GM21576 (cell line): ENCODE data around the gene GNL3L.
"Not testable (repeated sequence)": the region's sequence is repeated elsewhere in the genome, so short reads cannot be mapped to it uniquely, and the experiment has no call there.

Source experiments
- ATAC-seq: cut with Tn5 transposase; IDR thresholded peaks from one replicate; pipeline ENCODE4 v1.9.1; 2021; ENCODE audit warnings: mild to moderate bottlenecking, moderate library complexity; ENCODE audit not compliant: unreplicated experiment

GNL3L gene

GRCh38 chrX:54529552-54530356 is at the start of gene GNL3L:
TSS of gene GNL3L (plus strand) at chrX:54530219. CDS start at chrX:54532567, 2,348 bp downstream.
- peak; percentile 89 for ATAC-seq

GRCh38 chrX:54482839-54483593 is 47.0 kb upstream of the GNL3L start:
- no peak for ATAC-seq

GRCh38 chrX:54483946-54484345 is 46.1 kb upstream of the GNL3L start:
- ATAC-seq: no peak

GRCh38 chrX:54484666-54485065 is 45.4 kb upstream of the GNL3L start:
- no peak for ATAC-seq

GRCh38 chrX:54489819-54490218 is 40.2 kb upstream of the GNL3L start:
- ATAC-seq: not testable (repeated sequence)

GRCh38 chrX:54492340-54492739 is 37.7 kb upstream of the GNL3L start:
- ATAC-seq: no peak

- no peak for ATAC-seq
Measured at GRCh38 chrX:54494166-54494988, 35.6 kb upstream of the GNL3L start.

- no peak for ATAC-seq
Measured at GRCh38 chrX:54494989-54495813, 34.8 kb upstream of the GNL3L start.

GRCh38 chrX:54495814-54496516 is 34.1 kb upstream of the GNL3L start, which contains the start of gene FGD1:
TSS of gene FGD1 (minus strand) at chrX:54496234. CDS start at chrX:54495432, 802 bp downstream.
- ATAC-seq: no peak

- ATAC-seq: no peak
Measured at GRCh38 chrX:54496517-54496852, 33.5 kb upstream of the GNL3L start.

- no peak for ATAC-seq
Measured at GRCh38 chrX:54496936-54497335, 33.1 kb upstream of the GNL3L start.

GRCh38 chrX:54509400-54509799 is 20.6 kb upstream of the GNL3L start:
- ATAC-seq: no peak

- ATAC-seq: no peak
Measured at GRCh38 chrX:54529151-54529550, 868 bp upstream of the GNL3L start.

- peak; percentile 23 for ATAC-seq
Measured at GRCh38 chrX:54530357-54530900, 410 bp downstream of the GNL3L start.

GRCh38 chrX:54534271-54534670 is 4.3 kb downstream of the GNL3L start:
- ATAC-seq: no peak

GRCh38 chrX:54540289-54540688 is 10.3 kb downstream of the GNL3L start:
- ATAC-seq: no peak

- ATAC-seq: not testable (repeated sequence)
Measured at GRCh38 chrX:54542239-54542638, 12.2 kb downstream of the GNL3L start.

- ATAC-seq: no peak
Measured at GRCh38 chrX:54550821-54551220, 20.8 kb downstream of the GNL3L start.

GRCh38 chrX:54551801-54552200 is 21.8 kb downstream of the GNL3L start:
- no peak for ATAC-seq
